ENCODE results near the gene DPYSL4. TPM values are rescaled to one million over a fixed set of nuclear protein-coding genes. Genes with fewer than 3 reads are reported as not detected.

Gene DPYSL4
- total and polyA plus RNA-seq, 3 donors from 2014 or later, result 11.7 to 21.0 (median 13.9) TPM

- no peak overlapping the region for H3K4me3 ChIP-seq
- DNase-seq, result no peak
- H3K27me3 ChIP-seq, result no peaks in the 10 kb centered on the region
- no peaks in the 10 kb centered on the region for H3K36me3 ChIP-seq (ENCODE audit: low read depth, missing control alignments)
- H3K4me1 ChIP-seq, result no peaks in the 10 kb centered on the region
- intact Hi-C loops (cut with DNase I; ENCODE audit: low total_unique reads), result no loop called here
- no peaks in the 10 kb centered on the region for H3K9me3 ChIP-seq
- 78 to 82% methylated on average over 8 to 15 of the region's 15 CpGs for whole genome bisulfite sequencing, 2 donors
- H3K27ac ChIP-seq, result no peak overlapping the region
- TF ChIP-seq CTCF (IDR thresholded peaks at IDR 0.05) (no peak), POLR2A (IDR thresholded peaks at IDR 0.05) (no peak)
Measured at GRCh38 chr10:132155723-132156381, 30.9 kb upstream of the DPYSL4 start.

DNA sequence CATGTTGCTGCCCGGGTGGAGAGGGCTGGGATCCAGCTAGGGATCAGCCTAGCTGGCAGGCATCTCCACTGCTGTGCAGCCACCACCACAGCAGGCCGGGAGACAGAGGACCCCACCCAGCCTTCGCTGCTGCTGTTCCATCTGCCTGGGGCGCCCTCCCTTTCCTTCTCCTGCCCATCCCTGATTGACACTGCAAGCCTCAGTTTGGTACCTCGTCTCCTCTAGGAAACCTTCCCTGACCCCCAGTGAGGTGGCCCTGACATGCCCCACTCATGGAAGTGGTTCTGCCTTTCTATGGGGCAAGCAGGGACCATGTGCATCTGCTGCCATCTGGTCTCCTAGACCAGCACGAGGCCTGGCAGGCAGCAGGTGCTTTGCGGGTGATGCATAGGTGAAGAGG lies 30.4 kb upstream of the DPYSL4 start:
- intact Hi-C loops (cut with DNase I; ENCODE audit: low total_unique reads), result no loop called here
- no peaks in the 10 kb centered on the region for H3K4me1 ChIP-seq
- no peaks in the 10 kb centered on the region for H3K36me3 ChIP-seq (ENCODE audit: low read depth, missing control alignments)
- H3K27ac ChIP-seq, result no peak overlapping the region
- no peak overlapping the region for H3K4me3 ChIP-seq
- DNase-seq, result no peak
- H3K27me3 ChIP-seq, result no peaks in the 10 kb centered on the region
- WGBS, 2 donors, result 82 to 93% methylated on average over 6 to 7 of the region's 7 CpGs
- no peaks in the 10 kb centered on the region for H3K9me3 ChIP-seq
- TF ChIP-seq POLR2A (IDR thresholded peaks at IDR 0.05), result no peak
- TF ChIP-seq CTCF (IDR thresholded peaks at IDR 0.05), result no peak

DNA sequence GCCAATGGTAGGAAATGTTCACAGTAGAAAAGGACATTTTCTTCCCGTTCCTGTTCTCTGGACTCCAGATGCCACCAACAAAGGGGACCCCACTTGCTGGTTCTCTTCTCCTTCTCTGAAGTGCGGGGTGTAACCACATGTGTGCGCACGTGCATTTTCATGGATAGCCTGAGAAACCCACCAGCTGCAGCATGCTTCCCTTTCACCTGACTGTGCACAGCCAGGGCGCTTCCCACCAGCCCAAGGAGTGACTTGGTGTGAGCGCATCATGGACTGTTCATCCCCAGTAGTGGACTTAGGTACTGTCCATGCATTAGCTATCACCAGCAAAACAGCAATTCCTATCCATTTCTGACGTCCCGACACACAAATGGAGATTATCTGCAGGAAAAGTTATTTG lies 29.6 kb upstream of the DPYSL4 start:
- WGBS, 2 donors, result 81 to 86% methylated on average over 8 of the region's 8 CpGs
- intact Hi-C loops (cut with DNase I; ENCODE audit: low total_unique reads), result no loop called here
- no peaks in the 10 kb centered on the region for H3K27me3 ChIP-seq
- H3K27ac ChIP-seq, result no peak overlapping the region
- DNase-seq, result no peak
- no peak overlapping the region for H3K4me3 ChIP-seq
- H3K36me3 ChIP-seq (ENCODE audit: low read depth, missing control alignments), result no peaks in the 10 kb centered on the region
- H3K4me1 ChIP-seq, result peaks cover 2% of the 10 kb centered on the region
- no peak for TF ChIP-seq CTCF (IDR thresholded peaks at IDR 0.05)
- TF ChIP-seq POLR2A (IDR thresholded peaks at IDR 0.05), result no peak
- H3K9me3 ChIP-seq, result no peaks in the 10 kb centered on the region

DNA sequence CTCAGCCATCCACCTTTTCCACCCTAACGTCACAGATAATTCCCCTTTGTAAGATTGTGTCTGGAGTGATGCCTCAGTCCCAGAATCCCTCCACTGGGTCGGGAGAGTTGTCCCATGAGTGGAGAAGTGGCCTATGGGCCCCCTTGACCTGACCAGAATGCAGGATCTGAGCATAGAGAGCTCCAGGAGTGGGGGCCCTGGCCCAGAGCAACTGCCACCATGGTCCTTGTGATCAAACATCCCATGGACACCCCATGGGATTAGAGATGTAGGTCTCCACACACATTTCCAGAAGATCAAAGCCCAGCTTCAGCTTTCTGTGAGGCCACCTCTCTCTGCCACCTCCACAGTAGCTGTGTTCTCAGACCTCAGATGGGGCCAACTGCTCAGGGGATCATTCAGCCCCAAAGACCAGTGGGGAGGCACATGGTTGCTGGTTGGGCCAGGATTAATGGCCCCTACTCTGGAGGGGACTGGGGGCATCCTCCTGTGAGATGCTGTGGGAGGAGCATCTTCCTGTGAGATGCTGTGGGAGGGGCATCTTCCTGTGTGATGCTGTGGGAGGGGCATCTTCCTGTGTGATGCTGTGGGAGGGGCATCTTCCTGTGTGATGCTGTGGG lies 28.5 kb upstream of the DPYSL4 start:
- no peak for DNase-seq
- H3K27me3 ChIP-seq, result no peaks in the 10 kb centered on the region
- WGBS, 2 donors, result 59 to 81% methylated on average over 2 of the region's 2 CpGs

More for the DNA sequence above, 28.5 kb upstream of the DPYSL4 start:
- intact Hi-C loops (cut with DNase I; ENCODE audit: low total_unique reads), result no loop called here
- Histone ChIP-seq H3K4me3 (no peak overlapping the region), H3K36me3 (ENCODE audit: low read depth, missing control alignments) (no peaks in the 10 kb centered on the region), H3K9me3 (no peaks in the 10 kb centered on the region), H3K4me1 (peaks cover 12% of the 10 kb centered on the region), H3K27ac (no peak overlapping the region)
- TF ChIP-seq POLR2A (IDR thresholded peaks at IDR 0.05) (no peak), CTCF (IDR thresholded peaks at IDR 0.05) (no peak)

All from testis (tissue), 3 donors.